Measurements from ENCODE around the gene GPHA2.
"Not testable (repeated sequence)": the region's sequence is repeated elsewhere in the genome, so short reads cannot be mapped to it uniquely, and the experiment has no call there.

The GPHA2 gene

GRCh38 chr11:64935359-64936081, at the start of gene GPHA2:
Gene GPHA2, minus strand, starts transcription at chr11:64935893. Its CDS starts 433 bp downstream, at chr11:64935460.
- peak; percentile 79 for DNase-seq

GRCh38 chr11:64983339-64983738, 47.6 kb upstream of the GPHA2 start:
- not testable (repeated sequence) for DNase-seq

GRCh38 chr11:64976651-64977050, 41.0 kb upstream of the GPHA2 start:
- no peak for DNase-seq

- no peak for DNase-seq
Measured at GRCh38 chr11:64974124-64974523, 38.4 kb upstream of the GPHA2 start.

- DNase-seq = no peak
Measured at GRCh38 chr11:64971421-64972233, 35.9 kb upstream of the GPHA2 start, which contains the start of gene MAJIN. Gene MAJIN, minus strand, starts transcription at chr11:64972108. Its CDS starts 12,703 bp downstream, at chr11:64959405.

GRCh38 chr11:64970731-64971151, 35.0 kb upstream of the GPHA2 start:
- no peak for DNase-seq

- DNase-seq = peak; percentile 85
Measured at GRCh38 chr11:64969209-64969608, 33.5 kb upstream of the GPHA2 start.

GRCh38 chr11:64967375-64967774, 31.7 kb upstream of the GPHA2 start:
- no peak for DNase-seq

- no peak for DNase-seq
Measured at GRCh38 chr11:64963072-64963631, 27.5 kb upstream of the GPHA2 start.

GRCh38 chr11:64960719-64961118, 25.0 kb upstream of the GPHA2 start:
- no peak for DNase-seq

GRCh38 chr11:64959498-64959897, 23.8 kb upstream of the GPHA2 start:
- DNase-seq = no peak

- no peak for DNase-seq
Measured at GRCh38 chr11:64954201-64954600, 18.5 kb upstream of the GPHA2 start.

GRCh38 chr11:64951529-64951928, 15.8 kb upstream of the GPHA2 start:
- DNase-seq = no peak

- DNase-seq = no peak
Measured at GRCh38 chr11:64947208-64947814, 11.6 kb upstream of the GPHA2 start.

- no peak for DNase-seq
Measured at GRCh38 chr11:64936539-64936938, 846 bp upstream of the GPHA2 start.

GRCh38 chr11:64934682-64935358, 873 bp downstream of the GPHA2 start:
- no peak for DNase-seq

- no peak for DNase-seq
Measured at GRCh38 chr11:64933935-64934681, 1.6 kb downstream of the GPHA2 start.

GRCh38 chr11:64933213-64933934, 2.3 kb downstream of the GPHA2 start:
- no peak for DNase-seq

GRCh38 chr11:64932324-64932723, 3.4 kb downstream of the GPHA2 start:
- no peak for DNase-seq

GRCh38 chr11:64931290-64931689, 4.4 kb downstream of the GPHA2 start:
- no peak for DNase-seq

GRCh38 chr11:64930340-64930739, 5.4 kb downstream of the GPHA2 start:
- no peak for DNase-seq
